Erythroblast (primary cell): ENCODE measurements around the gene NFIC.
"Not testable (repeated sequence)": the region's sequence is repeated elsewhere in the genome, so short reads cannot be mapped to it uniquely, and the experiment has no call there.

Source experiments
- DNase-seq, 2 experiments: peaks; one replicate each; lab custom pipeline; 2025; lab: John Stamatoyannopoulos, UW
- GATA1 ChIP-seq: IDR thresholded peaks from 2 replicates; pipeline ENCODE4 v1.6.1; 2011; ENCODE audit warnings: low read depth, mild to moderate bottlenecking, control low read depth, low read length, moderate library complexity
- POLR2A ChIP-seq: IDR thresholded peaks from 2 replicates; pipeline ENCODE4 v1.6.1; 2011; ENCODE audit warnings: mild to moderate bottlenecking, low read length

NFIC gene

GRCh38 chr19:3383121-3383722, 16.8 kb downstream of the NFIC start:
- no peak for TF ChIP-seq GATA1
- no peak for TF ChIP-seq POLR2A
- DNase-seq, result no peak

DNA sequence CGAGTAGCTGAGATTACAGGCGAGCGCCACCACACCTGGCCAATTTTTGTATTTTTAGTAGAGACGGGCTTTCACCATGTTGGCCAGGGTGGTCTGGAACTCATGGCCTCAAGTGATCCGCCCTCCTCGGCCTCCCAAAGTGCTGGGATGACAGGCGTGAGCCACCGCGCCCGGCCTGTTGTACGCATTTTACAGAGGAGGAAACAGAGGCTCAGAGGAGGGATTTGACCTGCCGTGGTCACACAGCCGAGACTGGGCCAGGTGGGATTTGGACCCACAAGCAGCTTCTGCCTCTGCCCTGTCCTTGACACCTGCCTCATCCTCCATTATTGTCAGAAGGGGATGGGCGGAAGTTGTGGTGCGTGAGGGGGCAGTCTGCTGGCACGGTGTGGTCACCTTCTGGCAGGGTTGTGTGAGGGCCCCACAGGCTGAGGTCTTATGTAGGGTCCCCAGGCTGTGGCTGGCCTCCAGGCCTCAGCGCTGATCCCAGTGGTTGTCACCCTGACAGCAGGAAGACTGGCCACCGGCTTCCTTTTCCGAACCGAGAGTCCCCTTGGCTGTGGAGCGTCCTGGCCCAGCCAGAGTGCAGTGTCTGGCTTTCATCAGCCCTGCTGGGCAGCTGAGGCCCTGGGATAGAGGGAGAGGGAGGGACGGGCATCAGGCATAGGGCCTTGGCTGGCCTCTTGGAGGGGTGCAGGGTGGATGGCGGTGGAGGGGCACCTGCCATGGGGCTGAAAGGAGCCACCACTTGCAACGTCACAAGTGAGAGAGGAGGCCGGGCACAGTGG, 20.3 kb downstream of the NFIC start:
- TF ChIP-seq GATA1 (no peak), POLR2A (no peak)
- no peak for DNase-seq

- DNase-seq, result no peak
- TF ChIP-seq GATA1 (no peak), POLR2A (no peak)
Measured at GRCh38 chr19:3387645-3388589, 21.5 kb downstream of the NFIC start.

- TF ChIP-seq GATA1, result no peak
- no peak for DNase-seq
Measured at GRCh38 chr19:3389446-3389778, 23.0 kb downstream of the NFIC start.

GRCh38 chr19:3389876-3390371, 23.5 kb downstream of the NFIC start:
- DNase-seq, result no peak
- TF ChIP-seq GATA1 (no peak), POLR2A (no peak)

- not testable (repeated sequence) for DNase-seq
Measured at GRCh38 chr19:3391911-3392310, 25.5 kb downstream of the NFIC start.

DNA sequence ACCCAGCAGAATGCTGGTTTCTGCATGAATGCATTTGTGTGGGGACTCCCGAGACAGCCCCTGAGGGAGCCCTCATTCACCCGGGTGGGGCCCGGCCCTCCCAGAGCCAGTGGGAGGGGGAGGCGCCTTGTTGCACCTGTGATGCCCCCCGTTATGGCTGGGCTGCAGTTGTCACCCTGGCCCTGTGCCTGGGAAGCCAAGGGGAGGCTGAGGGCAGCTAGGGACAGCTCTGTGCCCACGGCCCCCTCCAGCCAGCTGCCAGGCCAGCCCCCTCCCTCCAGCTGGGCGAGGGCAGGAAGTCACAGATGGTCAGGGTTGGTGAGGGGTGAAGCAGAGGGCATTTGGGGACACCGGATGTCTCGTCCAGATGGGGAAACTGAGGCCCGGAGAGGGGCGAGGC, 26.1 kb downstream of the NFIC start:
- no peak for DNase-seq
- TF ChIP-seq GATA1, result no peak
- TF ChIP-seq POLR2A, result no peak

GRCh38 chr19:3396881-3397265, 30.5 kb downstream of the NFIC start:
- DNase-seq, result no peak
- TF ChIP-seq POLR2A (no peak), GATA1 (no peak)

- TF ChIP-seq GATA1, result no peak
- TF ChIP-seq POLR2A, result no peak
- peak in 1 of 2 experiments; percentile 41 for DNase-seq
Measured at GRCh38 chr19:3397266-3398022, 31.1 kb downstream of the NFIC start.

GRCh38 chr19:3398114-3398899, 31.9 kb downstream of the NFIC start:
- TF ChIP-seq POLR2A (no peak), GATA1 (no peak)
- no peak for DNase-seq

GRCh38 chr19:3398900-3399278, 32.5 kb downstream of the NFIC start:
- DNase-seq, result peak in 1 of 2 experiments; percentile 25
- TF ChIP-seq POLR2A (no peak), GATA1 (no peak)

DNA sequence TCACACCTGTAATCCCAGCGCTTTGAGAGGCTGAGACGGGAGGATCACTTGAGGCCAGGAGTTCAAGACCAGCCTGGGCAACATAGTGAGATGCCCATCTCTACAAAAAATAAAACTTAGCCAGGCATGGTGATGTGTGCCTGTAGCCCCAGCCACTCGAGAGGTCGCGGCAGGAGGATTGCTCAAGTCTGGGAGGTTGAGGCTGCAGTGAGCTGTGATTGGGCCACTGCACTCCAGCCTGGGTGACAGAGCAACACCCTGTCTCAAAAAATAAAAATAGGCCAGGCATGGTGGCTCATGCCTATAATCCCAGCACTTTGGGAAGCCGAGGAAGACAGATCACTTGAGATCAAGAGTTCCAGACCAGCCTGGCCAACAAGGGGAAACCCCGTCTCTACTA, 32.9 kb downstream of the NFIC start:
- not testable (repeated sequence) for DNase-seq
